NCI-H146 (cell line): ENCODE data around the gene BACH2.
"Not testable (repeated sequence)": the region's sequence is repeated elsewhere in the genome, so short reads cannot be mapped to it uniquely, and the experiment has no call there.

Experiments
- DNase-seq: peaks from one replicate; lab custom pipeline; 2025; lab: John Stamatoyannopoulos, UW

BACH2 gene

GRCh38 chr6:90212274-90212673 lies 84.4 kb downstream of the BACH2 start:
- DNase-seq: no peak

GRCh38 chr6:90209527-90209926 lies 87.1 kb downstream of the BACH2 start:
- no peak for DNase-seq

DNA sequence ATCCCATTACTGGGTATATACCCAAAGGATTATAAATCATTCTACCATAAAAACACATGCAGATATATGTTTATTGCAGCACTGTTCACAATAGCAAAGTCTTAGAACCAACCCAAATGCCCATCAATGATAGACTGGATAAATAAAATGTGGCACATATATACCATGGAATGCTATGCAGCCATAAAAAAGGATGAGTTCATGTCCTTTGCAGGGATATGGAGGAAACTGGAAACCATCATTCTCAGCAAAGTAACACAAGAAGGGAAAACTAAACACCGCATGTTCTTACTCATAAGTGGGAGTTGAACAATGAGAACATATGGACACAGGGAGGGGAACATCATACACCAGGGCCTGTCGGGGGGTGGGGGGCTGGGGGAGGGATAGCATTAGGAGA lies 88.0 kb downstream of the BACH2 start:
- DNase-seq: not testable (repeated sequence)

DNA sequence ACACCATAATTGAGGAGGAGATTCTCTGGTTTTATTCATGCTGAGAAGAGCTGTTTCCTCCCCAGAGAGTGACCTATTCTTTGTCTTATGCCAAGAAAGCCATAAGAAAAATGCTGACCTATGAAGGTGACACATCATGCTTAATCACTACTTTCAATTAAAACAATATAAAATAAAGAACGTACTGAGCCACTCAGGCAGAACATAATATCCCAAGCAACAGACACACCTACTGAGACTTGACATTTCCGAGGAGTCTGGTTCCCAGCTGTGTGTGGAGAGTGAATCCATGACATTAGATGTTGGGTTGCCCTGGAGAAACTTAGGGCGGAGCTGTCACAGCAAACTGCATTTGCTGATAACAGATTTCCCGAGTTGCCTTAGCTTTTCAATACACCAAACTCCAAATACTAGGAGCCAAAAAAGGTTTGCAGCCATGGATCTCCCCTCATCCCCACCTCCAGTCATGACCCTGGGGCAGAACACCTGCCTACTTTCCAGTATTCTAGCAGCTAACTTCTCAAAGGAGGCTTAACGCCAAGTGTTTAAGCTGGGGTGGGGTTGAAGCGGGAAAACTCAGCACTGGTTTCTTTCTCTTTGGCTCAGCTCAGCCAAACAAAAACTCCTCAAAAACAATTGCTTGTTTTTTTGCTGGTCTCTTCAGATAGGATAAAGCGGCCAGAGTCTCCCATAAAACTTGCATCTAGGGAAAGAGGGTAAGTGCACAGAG lies 92.2 kb downstream of the BACH2 start:
- DNase-seq: no peak

DNA sequence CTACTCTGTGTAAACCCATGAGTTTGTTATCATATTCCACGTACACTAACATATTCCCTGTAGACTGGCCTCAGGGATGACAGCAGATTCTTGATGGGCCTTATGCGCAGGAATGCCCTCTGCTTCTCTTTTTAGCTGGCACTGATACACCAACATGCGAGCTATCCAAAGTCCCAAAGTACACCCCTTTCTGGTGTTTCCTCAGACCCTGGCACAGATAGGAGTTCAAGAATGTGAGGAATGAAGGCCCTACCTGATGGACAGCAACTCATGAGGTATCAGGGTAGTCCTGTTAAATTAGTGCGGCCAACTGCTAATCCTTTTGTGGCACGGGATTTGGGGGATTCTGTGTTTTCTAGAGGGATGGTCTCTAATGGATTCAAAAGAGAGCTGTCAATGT lies 93.0 kb downstream of the BACH2 start:
- DNase-seq: no peak

- no peak for DNase-seq
Measured at GRCh38 chr6:90202156-90202555, 94.5 kb downstream of the BACH2 start.

GRCh38 chr6:90199900-90200299 lies 96.7 kb downstream of the BACH2 start:
- no peak for DNase-seq

GRCh38 chr6:90198758-90199425 lies 97.8 kb downstream of the BACH2 start:
- no peak for DNase-seq

DNA sequence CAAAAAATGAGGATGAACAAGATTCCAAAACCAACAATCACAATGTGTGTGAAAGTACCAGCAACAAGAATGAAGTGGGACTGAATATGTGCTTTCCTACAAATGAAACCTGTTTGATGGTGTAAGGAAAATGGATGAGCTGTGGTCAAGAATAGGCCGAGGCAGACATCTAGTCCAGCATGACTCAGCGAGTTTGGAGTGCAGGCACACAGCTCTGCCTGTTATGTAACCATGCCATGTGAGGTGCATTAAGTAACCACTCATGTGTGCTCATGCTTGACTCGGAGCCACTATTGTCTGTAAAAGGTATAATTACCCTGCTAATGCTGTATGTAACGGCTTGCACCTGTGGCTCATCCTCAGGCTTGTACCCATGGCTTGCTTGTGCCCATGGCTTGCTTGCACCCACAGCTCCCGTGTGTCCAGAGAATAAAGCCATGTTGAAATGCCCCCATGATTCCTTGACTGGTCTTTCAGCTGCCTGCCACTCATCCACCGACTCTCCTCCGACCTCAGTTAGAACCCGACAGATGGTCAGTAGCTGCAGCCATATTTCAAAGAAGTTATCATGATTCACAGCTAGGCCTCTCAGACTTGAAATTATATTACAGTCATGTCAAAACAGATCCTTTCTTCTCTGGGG lies 98.7 kb downstream of the BACH2 start:
- no peak for DNase-seq

GRCh38 chr6:90195094-90195829 lies 101.4 kb downstream of the BACH2 start:
- no peak for DNase-seq

GRCh38 chr6:90194371-90194841 lies 102.2 kb downstream of the BACH2 start:
- no peak for DNase-seq

GRCh38 chr6:90193359-90193758 lies 103.3 kb downstream of the BACH2 start:
- no peak for DNase-seq

- no peak for DNase-seq
Measured at GRCh38 chr6:90192857-90193256, 103.8 kb downstream of the BACH2 start.

DNA sequence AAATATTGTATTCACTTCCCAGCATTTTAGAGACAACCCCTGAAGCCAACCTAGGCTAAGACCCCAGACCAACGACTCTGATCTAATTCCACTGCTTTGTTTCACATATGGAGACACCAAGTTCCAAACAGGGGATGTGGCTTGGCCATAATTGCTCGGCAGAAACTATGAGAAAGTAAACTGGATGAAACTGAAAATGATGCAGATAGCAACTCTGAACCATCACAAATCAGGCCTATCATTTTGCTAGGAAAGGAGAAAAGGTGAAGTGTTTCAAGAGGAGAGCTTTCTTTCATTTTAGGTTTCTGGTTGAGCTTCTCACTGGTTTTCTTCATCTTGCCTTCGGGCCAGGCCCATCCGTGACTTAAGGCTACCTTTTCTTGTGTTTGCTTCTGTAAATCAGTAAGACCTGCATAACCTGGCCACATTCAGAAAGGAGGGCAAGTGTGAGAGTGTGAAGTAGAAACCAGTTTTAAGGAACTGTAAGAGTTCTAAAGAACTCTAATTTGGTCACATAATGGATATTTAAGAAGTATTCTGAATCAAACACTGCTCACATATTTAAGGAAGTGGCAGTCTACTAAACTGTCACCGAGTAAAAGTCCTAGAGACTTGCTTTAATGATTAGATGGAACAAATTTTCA lies 105.8 kb downstream of the BACH2 start:
- DNase-seq: no peak

GRCh38 chr6:90190131-90190530 lies 106.5 kb downstream of the BACH2 start:
- no peak for DNase-seq

DNA sequence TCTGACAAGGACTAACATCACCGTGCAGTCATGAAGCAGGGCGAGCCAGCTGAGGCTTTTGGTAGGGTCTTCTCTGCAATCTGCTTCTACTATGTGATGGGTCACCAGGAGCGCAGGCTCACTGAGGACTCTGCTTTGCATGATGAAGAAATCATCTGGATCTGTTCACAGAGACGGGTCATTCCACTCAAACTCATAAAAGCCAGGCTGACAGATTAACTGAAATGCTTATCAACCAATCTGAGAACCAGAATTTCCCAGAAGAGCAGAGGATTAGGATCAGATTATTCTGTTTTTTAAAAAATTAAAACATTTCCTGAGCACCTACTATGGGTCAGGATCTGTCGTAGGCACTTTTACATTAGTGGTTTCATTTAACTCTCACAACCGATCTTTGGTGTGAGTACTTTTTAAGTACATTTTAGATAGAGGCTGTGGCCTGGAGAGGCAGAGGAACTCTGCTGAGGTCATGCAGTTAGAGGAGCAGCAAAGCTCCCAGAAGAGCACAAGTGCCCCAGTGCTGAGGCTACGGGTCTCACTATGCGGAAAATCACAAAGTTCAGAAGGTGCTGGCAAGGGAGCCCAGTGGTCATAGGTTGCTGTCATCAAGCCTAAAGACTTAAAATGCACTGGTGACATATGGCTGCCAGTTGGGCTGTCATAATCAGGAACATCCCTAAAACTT lies 109.1 kb downstream of the BACH2 start:
- DNase-seq: no peak

DNA sequence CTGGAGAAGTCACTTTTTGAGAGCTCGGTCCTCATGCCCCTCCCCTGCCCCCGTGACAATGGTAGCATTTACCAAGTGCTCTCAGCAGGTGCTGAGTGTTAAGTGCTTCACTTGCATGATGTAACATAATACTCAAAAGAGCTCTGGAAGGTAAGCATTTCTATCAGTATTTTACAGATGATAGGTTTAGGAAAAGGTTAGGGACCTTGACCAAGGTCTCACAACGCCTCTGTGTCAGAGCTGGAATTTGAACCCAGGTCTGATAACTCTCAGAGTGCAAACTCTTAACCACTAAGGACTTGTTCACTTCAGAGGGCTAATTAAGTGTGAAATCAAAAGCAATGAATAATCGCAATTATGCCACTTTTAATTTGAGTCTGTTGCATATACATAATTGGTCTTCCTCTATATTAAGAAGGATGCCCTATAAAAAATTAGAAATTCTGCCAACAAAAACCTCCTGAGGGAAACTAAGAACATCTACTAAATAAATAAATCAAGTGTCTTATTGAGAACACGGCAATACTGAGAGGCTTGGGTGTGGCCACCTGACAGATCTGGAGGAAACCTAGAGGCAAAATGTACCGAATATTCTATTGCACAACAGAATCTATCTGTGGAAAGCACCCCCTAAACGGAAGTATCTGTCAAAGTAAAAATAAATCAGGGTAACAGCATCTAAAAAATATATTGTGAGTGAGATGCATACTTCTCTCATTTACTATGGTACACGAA lies 109.8 kb downstream of the BACH2 start:
- no peak for DNase-seq

GRCh38 chr6:90186026-90186425 lies 110.6 kb downstream of the BACH2 start:
- DNase-seq: no peak

- no peak for DNase-seq
Measured at GRCh38 chr6:90184334-90185298, 112.0 kb downstream of the BACH2 start.
